Measurements from ENCODE around the gene MTMR6. TPM values are rescaled to one million over a fixed set of nuclear protein-coding genes. Genes with fewer than 3 reads are reported as not detected.

Gene MTMR6
- total RNA-seq, 2 donors from 2014 or later = 13.8 to 28.9 TPM

GRCh38 chr13:25262261-25262660 lies 25.0 kb downstream of the MTMR6 start:
- Histone ChIP-seq H3K9me3 (no peaks in the 10 kb centered on the region), H3K4me1 (ENCODE audit: control insufficient read depth in 1 of 2, low read depth in 2 of 2) (no peaks in the 10 kb centered on the region), H3K4me3 (no peak overlapping the region), H3K27me3 (replicated peaks; ENCODE audit: insufficient read depth) (no peaks in the 10 kb centered on the region), H3K36me3 (peaks cover 37% of the 10 kb centered on the region), H3K27ac (no peak overlapping the region)
- TF ChIP-seq CTCF (IDR thresholded peaks at IDR 0.05) = no peak
- DNase-seq (ENCODE audit: low spot score) = no peak
- no peak for ATAC-seq (ENCODE audit: insufficient number of reproducible peaks, low FRiP score, low read depth)

GRCh38 chr13:25253702-25254101 lies 33.6 kb downstream of the MTMR6 start:
- Histone ChIP-seq H3K4me3 (no peak overlapping the region), H3K4me1 (ENCODE audit: control insufficient read depth in 1 of 2, low read depth in 2 of 2) (no peaks in the 10 kb centered on the region), H3K36me3 (peaks cover 23% of the 10 kb centered on the region), H3K27me3 (replicated peaks; ENCODE audit: insufficient read depth) (no peaks in the 10 kb centered on the region), H3K27ac (no peak overlapping the region), H3K9me3 (no peaks in the 10 kb centered on the region)
- DNase-seq (ENCODE audit: low spot score) (no peak), ATAC-seq (ENCODE audit: insufficient number of reproducible peaks, low FRiP score, low read depth) (no peak)
- no peak for TF ChIP-seq CTCF (IDR thresholded peaks at IDR 0.05)

GRCh38 chr13:25252752-25253151 lies 34.5 kb downstream of the MTMR6 start:
- ATAC-seq (ENCODE audit: insufficient number of reproducible peaks, low FRiP score, low read depth) = no peak
- Histone ChIP-seq H3K27me3 (replicated peaks; ENCODE audit: insufficient read depth) (no peaks in the 10 kb centered on the region), H3K4me3 (no peak overlapping the region), H3K36me3 (peaks cover 22% of the 10 kb centered on the region), H3K4me1 (ENCODE audit: control insufficient read depth in 1 of 2, low read depth in 2 of 2) (no peaks in the 10 kb centered on the region), H3K9me3 (no peaks in the 10 kb centered on the region), H3K27ac (no peak overlapping the region)
- no peak for TF ChIP-seq CTCF (IDR thresholded peaks at IDR 0.05)
- DNase-seq (ENCODE audit: low spot score) = no peak

GRCh38 chr13:25252225-25252624 lies 35.1 kb downstream of the MTMR6 start:
- no peak for ATAC-seq (ENCODE audit: insufficient number of reproducible peaks, low FRiP score, low read depth)

GRCh38 chr13:25249001-25249543 lies 38.2 kb downstream of the MTMR6 start:
- Histone ChIP-seq H3K27ac (no peak overlapping the region), H3K27me3 (replicated peaks; ENCODE audit: insufficient read depth) (no peaks in the 10 kb centered on the region), H3K36me3 (peaks cover 9% of the 10 kb centered on the region), H3K4me3 (no peak overlapping the region), H3K9me3 (no peaks in the 10 kb centered on the region), H3K4me1 (ENCODE audit: control insufficient read depth in 1 of 2, low read depth in 2 of 2) (no peaks in the 10 kb centered on the region)
- DNase-seq (ENCODE audit: low spot score) (no peak), ATAC-seq (ENCODE audit: insufficient number of reproducible peaks, low FRiP score, low read depth) (no peak)
- no peak for TF ChIP-seq CTCF (IDR thresholded peaks at IDR 0.05)

More at GRCh38 chr13:25252225-25252624, 35.1 kb downstream of the MTMR6 start:
- DNase-seq (ENCODE audit: low spot score) = no peak
- Histone ChIP-seq H3K4me3 (no peak overlapping the region), H3K27ac (no peak overlapping the region), H3K27me3 (replicated peaks; ENCODE audit: insufficient read depth) (no peaks in the 10 kb centered on the region), H3K4me1 (ENCODE audit: control insufficient read depth in 1 of 2, low read depth in 2 of 2) (no peaks in the 10 kb centered on the region), H3K9me3 (no peaks in the 10 kb centered on the region), H3K36me3 (peaks cover 17% of the 10 kb centered on the region)
- no peak for TF ChIP-seq CTCF (IDR thresholded peaks at IDR 0.05)

Data from thoracic aorta (tissue), 2 donors.